Tongue (tissue), 2 donors: ENCODE results near the gene MICAL1. TPM values are rescaled to one million over a fixed set of nuclear protein-coding genes. Genes with fewer than 3 reads are reported as not detected.

Experiments
- DNase-seq: peaks from one replicate; pipeline ENCODE4 v3.0.0-alpha.2; 2015
- total RNA-seq: library from RNA; depleted of rRNA; stranded (reverse); fragments of >200 nt; gene quantifications from one replicate; pipeline ENCODE4 v1.2.3, GENCODE V29; 2014

The MICAL1 gene
- total RNA-seq, 1 donor from 2014 or later = 35.8 TPM

DNA sequence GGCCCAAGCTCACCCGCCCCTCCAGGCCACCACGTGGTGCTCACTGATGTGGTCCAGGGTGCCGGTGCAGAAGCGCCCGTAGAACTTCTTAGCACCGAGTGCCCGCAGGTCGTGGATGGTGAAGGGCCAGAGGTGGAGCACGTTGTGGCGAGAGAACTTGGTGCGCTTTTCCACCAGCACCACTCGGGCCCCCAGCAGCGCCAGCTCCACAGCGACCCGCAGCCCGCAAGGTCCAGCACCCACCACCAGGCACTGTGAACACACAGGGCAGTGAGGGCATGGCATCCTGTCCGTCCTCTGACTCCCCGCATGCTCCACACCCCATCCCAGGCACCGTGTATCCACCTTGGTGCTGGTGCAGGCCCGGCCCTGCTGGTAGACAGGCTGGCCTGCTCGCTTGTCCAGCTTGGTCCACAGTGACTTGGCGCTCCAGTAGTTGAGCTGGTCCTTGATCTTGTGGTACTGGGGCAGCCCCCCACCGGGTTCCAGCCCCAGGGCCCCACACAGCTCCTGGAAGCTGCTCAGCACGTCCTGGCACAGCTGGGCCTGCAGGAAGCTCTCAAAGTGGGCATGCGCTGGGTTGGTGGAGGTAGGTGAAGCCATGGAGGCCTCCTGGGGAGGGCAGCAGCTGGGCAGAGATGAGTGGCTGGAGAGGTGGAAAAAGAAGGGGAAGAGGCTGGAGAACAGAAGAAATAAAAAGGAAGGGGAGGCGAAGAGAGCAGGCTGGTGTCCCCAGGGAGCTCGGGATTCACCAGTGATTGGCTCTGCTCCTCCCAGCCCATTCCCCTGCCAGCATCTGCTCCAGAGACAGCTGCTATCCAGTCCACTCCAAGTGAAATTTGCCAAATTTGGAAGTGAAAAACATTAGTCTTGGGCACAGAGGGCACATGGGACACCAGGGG lies 1.7 kb downstream of the MICAL1 start:
- peak; percentile 94 for DNase-seq

DNA sequence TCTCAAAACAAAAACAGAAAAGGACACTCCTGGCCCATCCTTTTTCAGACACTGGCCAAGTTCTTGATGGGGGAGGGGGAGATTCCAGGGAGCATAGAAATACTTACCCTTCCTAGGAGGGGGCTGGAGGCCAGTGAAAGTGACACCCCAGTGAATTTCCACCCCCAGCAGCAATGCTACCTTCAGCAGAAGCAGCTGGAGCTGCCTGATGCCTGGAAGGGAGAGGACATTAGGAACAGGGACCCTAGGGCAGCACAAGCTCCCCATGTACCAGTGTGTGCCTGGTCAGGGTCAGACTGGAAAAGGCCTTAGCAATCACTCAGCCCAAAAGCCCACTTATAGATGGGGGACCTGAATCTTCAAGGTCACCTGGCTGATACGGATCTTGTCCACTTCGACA lies 2.4 kb downstream of the MICAL1 start:
- DNase-seq = no peak

- DNase-seq = no peak
These were observed 3.4 kb downstream of the MICAL1 start for GRCh38 chr6:109452181-109452580.

DNA sequence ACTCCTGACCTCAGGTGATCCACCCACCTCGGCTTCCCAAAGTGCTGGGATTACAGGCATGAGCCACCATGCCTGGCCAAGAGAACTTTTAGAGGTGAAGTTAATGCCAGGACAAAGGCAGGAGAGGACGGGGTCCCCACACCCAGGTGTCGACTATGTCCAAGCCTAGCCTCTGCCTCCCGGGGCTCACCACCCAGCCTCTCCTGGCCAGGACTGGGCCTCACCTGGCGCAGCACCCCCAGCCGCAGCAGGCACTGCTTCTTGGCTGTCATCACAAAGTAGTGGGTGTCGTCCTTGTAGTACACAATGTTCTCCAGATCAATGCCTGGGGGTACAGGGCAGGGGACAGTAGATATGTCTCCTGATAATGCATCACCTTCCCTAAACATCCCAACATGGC lies 4.2 kb downstream of the MICAL1 start:
- no peak for DNase-seq

- no peak for DNase-seq
These were observed 4.8 kb downstream of the MICAL1 start for GRCh38 chr6:109450801-109451200.

- DNase-seq = no peak
These were observed 5.5 kb downstream of the MICAL1 start for GRCh38 chr6:109449795-109450673.

DNA sequence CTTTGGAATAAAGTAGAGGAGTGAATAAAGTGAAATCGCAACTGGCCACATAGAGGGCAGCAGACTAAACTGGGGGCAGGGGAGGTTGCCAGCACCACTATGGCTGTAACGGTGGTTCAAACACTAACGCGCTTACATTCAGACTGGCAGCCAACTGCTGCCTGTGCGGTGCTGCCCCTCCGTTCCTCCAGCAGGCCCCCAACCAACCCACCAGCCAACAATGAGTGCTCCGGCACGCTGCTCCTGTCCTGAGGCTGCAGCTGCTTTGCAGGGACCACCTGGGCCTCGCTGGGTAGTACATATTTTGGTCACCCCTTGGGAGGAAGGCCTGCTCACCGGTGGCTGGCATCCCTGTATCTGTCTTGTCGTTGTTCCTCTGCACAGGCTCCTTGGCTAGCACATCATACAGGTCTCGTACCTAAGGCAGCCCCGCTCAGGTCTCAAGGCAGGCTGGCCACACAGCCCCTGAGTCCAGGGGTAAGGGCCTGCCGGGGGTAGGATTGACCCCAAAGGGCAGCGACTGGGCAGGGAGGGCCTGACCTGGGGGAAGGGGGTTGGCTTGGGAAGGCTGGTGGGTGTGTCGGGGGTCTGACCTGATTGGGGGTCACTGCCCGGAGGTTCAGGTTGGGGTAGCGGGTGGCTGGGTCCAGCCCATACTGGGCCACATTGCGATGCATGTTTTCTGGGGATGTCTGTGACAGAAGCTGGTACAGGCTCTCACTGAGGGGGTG lies 6.3 kb downstream of the MICAL1 start:
- DNase-seq = no peak

DNA sequence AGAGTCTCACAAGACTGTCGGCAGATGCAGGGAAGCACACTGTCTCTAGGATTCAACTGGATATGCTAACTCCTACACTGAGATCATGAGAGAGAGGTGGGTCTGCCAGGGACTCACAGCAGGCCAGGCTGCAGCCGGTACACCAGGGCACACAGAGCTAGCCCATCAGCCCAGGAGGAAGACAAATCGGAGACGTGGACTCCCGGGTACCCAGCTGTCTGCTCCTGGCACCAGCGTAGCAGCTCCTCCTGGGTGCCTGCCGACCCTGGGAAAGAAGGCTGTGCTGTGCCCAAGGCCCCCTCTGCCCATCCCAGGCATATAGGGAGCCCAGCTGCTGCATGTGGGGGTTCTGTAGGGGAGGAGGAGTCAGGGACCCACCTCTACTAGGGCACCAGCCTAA lies 7.0 kb downstream of the MICAL1 start:
- DNase-seq = no peak

DNA sequence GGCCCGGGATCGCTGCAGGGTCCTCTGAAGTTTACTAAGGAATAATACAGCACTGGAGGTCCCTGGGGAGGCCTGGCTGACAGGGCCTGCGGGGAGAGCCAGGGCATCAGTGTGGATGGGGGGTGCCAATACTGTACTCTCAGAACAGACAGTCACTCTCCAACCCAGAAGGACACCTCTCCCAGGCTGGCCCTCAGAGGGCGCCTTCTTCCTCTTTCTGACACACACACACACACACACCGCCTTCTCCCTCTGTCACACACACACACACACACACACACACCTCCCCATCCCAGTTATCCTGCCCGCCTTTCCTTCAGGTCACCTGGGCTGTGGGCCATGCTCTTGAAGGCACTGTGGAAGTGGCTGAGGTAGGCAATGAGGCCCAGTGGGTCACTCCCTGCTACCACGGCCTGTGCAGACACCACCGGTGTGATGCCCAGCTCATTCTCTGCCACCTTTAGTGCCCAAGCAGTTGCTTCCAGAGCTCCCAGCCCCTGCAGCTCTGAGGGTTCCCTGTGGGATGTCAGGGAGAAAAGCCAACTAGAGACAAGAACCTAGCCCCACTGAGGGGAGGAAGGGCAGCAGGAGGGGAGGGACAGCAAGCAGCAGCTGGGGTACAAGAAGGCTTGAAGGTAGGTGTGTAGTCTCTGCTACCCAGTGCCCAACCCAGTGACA lies 7.6 kb downstream of the MICAL1 start:
- DNase-seq = no peak

DNA sequence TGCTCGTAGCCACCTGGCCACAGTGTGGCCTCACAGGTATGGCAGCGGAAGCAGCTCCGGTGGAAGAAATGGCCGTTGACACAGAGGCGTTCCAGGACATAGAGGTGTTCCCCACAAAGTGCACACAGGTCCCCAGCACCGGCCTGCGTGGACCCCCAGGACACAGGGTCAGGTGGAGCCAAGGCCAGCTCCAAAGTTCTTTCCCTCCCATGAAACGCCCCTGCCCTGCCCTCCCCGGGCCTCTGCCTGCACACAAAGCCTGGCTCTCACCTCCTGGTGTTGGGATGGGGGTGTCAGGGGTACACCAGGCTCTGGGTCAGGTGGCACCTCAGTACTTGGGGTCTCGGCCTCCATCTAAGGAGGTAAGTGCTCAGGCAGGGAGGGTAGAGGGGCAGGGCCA lies 8.5 kb downstream of the MICAL1 start:
- no peak for DNase-seq

- DNase-seq = no peak
These were observed 9.0 kb downstream of the MICAL1 start for GRCh38 chr6:109446541-109446940.

GRCh38 chr6:109446072-109446471 lies 9.5 kb downstream of the MICAL1 start:
- DNase-seq = no peak

GRCh38 chr6:109445382-109445781 lies 10.2 kb downstream of the MICAL1 start:
- DNase-seq = no peak

GRCh38 chr6:109443425-109443950 lies 12.1 kb downstream of the MICAL1 start:
- no peak for DNase-seq

- no peak for DNase-seq
These were observed 13.1 kb downstream of the MICAL1 start for GRCh38 chr6:109442393-109442924.

- DNase-seq = peak; percentile 67
These were observed 14.3 kb downstream of the MICAL1 start for GRCh38 chr6:109441069-109441816.

DNA sequence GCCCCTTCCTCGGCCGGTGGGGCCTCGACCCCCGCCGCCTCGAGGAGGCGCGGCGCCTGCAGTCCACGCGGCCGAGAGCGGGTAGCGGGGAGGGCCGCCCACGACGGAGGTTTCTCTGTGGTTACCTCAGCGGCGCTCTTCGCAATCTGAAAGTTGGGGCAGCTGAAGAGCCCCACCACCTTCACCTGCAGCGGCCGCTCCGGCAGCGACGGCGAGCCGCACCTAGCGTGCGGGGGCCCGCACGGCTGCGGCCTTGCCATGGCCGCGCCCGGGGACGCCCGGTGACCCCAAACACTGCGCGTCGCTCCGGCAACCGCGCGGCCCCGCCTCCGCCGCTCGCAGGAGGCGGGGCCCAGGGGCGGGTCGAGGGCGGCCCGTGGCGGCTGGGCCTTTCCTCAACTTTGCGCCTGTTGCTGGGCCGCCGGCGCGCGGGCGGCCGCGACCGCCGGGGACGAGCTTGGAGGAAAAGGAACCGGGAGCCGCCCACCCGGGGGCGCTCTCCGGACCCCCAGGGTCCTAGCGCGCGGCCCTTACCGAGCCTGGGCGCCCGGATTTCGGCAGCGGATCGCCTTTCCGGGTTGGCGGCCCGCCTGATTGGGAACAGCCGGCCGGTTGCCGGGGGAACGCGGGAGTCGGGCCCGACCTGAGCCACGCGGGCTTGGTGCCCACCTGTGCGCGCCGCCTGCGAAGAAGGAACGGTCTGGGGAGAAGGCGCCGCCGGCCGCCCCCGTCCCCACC lies 15.1 kb downstream of the MICAL1 start, which contains the start of the genes PPIL6 and SMPD2:
Gene PPIL6 (minus strand): TSS at position 298 of the 738 bp plus-strand sequence. CDS start 38 bp downstream, at position 260.
Gene SMPD2 (plus strand): TSS at position 394 of the 738 bp plus-strand sequence. CDS start 398 bp downstream, outside the sequence.
- peak; percentile 97 for DNase-seq

DNA sequence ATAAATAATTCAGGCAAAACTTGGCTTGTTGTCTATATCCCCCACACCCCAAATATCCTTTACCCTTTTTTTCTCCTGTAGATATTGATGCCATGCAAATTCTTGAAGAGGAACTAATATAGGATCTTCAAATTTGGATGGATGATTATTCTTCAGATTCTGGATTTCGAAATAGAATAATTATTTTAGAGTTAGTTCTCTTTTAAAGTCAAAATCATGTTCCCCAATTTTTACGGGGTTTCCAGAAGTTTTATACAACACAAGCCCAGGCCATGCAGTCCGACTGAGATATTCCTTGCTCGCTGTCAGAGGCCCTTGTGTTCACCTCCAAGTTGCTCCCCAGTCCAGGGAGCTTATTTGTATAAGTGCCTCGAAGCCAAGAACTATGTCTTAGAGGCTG lies 19.5 kb downstream of the MICAL1 start:
- no peak for DNase-seq

GRCh38 chr6:109434456-109434855 lies 21.1 kb downstream of the MICAL1 start:
- no peak for DNase-seq

GRCh38 chr6:109429496-109429895 lies 26.1 kb downstream of the MICAL1 start:
- DNase-seq = no peak
